Measurements from ENCODE around the gene SMAD2.

The SMAD2 gene

DNA sequence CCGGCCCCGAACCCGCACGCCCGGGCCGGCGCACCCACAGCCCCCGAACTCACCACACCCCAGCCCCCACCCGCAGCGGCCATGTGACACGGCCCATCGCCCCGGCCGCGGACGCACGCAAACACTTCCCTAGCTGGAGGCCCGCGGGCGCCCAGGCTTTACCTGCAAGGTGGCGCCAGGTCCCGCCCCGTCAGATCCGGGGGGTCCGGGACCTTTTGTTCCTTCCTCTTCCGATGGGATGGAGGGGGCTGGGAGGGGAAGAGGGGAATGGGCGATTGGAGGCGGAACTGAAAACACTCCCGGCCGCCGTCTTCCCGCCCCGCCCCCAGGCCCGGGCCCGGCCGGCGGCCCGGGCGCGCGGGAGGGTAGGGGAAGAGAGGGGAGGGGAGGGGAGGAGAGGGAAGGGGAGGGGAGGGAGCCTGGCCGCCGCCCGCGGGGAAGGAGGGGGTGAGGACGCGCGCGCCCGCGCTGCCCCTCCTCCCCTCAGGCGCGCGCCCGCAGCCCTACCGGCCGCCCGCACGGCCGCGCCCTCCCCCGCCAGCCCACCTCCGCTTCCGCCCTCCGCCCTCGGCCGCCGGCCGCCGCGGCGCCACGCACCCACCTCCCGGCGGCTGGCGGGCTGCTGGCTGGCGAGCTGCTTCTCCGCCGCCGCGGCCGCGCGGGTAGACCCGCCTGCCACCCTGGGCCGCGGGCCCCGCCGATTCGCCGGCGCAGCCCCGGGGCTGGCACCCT, at the start of gene SMAD2:
Gene SMAD2 (minus strand): TSS at position 461 of the 732 bp plus-strand sequence. CDS start 33,903 bp downstream, outside the sequence.
- Histone ChIP-seq H3K4me1 (ENCODE audit: control insufficient read depth, insufficient read depth, low read length) (no peaks in the 10 kb centered on the region; the same call in 1 of the 2 replicates), H3K27ac (ENCODE audit: low read length) (no peak within 1 kb of the TSS), H3K9me3 (ENCODE audit: control insufficient read depth, insufficient read depth, low read length) (no peaks in the 10 kb centered on the region), H3K27me3 (ENCODE audit: control insufficient read depth, insufficient read depth, low read length) (no peaks in the 10 kb centered on the region), H3K4me3 (ENCODE audit: low read length) (peak within 1 kb of the TSS; percentile 95), H3K36me3 (ENCODE audit: control insufficient read depth, insufficient read depth, low read length) (no peaks in the 10 kb centered on the region)
- no CpG with 5 or more reads among the region's 93 CpGs for WGBS (ENCODE audit: insufficient coverage, insufficient read length)
- DNase-seq (ENCODE audit: low read depth, low spot score), result peak; percentile 58

DNA sequence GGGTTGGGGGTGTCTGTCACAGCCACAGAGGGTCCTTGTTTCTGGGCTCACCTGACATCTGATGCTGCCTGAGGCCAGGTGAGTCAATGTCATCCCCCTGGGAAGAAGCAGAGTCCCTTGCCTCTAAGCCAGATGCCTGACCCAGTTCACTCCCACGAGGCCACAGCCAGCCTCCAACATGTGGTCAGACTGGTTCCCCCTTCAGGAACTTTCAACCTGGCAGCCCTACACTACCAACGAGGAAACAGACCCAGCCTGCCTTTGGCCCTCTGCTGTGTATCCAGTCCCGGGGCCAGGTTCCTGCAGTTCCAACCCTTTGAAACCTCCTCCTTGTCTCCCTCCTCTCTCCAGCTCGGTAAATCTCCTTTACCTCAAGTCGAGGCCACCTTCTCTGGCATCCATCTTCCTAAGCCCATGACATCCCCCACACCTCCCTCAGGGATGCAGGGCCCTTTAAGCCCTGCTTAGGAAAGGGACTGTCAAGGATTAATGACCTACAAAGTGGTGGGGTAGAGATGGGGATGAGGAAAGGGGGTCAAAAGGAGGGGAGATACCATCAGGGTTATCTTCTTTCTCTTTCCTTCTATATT, 49.2 kb upstream of the SMAD2 start:
- WGBS (ENCODE audit: insufficient coverage, insufficient read length), result no CpG with 5 or more reads among the region's 5 CpGs
- no peak overlapping the region for H3K27ac ChIP-seq (ENCODE audit: low read length)
- 0 out of 2 replicates have a peak, but pooled peaks cover 1% of the 10 kb centered on the region for H3K9me3 ChIP-seq (ENCODE audit: control insufficient read depth, insufficient read depth, low read length)
- peaks cover 6% of the 10 kb centered on the region for H3K4me1 ChIP-seq (ENCODE audit: control insufficient read depth, insufficient read depth, low read length)
- DNase-seq (ENCODE audit: low read depth, low spot score), result no peak
- no peaks in the 10 kb centered on the region for H3K36me3 ChIP-seq (ENCODE audit: control insufficient read depth, insufficient read depth, low read length)
- no peaks in the 10 kb centered on the region for H3K27me3 ChIP-seq (ENCODE audit: control insufficient read depth, insufficient read depth, low read length)
- no peak overlapping the region for H3K4me3 ChIP-seq (ENCODE audit: low read length)

GRCh38 chr18:47978603-47979002, 48.1 kb upstream of the SMAD2 start:
- no peak overlapping the region for H3K4me3 ChIP-seq (ENCODE audit: low read length)
- DNase-seq (ENCODE audit: low read depth, low spot score), result no peak
- no CpG with 5 or more reads among the region's 1 CpG for WGBS (ENCODE audit: insufficient coverage, insufficient read length)

DNA sequence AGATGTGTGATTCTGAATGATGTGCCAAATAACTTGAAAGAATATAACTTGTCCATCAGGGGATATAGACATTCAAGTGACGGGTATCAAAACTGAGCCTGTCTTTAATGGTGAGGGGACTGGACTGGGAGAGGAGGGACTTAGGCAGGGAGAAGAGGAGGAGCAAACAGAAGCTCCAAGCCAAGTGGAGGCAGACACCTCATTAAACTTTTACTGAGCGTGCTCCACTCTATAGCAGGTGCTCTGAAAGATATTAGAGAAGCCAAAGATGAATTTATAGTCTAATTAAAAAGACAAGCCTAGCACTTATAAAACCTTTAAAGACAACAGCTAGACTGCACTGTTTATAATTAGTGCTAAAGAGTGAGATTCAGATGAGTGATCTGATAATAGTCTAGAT, 47.7 kb upstream of the SMAD2 start:
- Histone ChIP-seq H3K36me3 (ENCODE audit: control insufficient read depth, insufficient read depth, low read length) (no peaks in the 10 kb centered on the region), H3K9me3 (ENCODE audit: control insufficient read depth, insufficient read depth, low read length) (0 out of 2 replicates have a peak, but pooled peaks cover 1% of the 10 kb centered on the region), H3K27me3 (ENCODE audit: control insufficient read depth, insufficient read depth, low read length) (no peaks in the 10 kb centered on the region), H3K27ac (ENCODE audit: low read length) (no peak overlapping the region), H3K4me1 (ENCODE audit: control insufficient read depth, insufficient read depth, low read length) (peaks cover 5% of the 10 kb centered on the region), H3K4me3 (ENCODE audit: low read length) (no peak overlapping the region)
- no peak for DNase-seq (ENCODE audit: low read depth, low spot score)
- no CpG with 5 or more reads among the region's 2 CpGs for WGBS (ENCODE audit: insufficient coverage, insufficient read length)

More at GRCh38 chr18:47978603-47979002, 48.1 kb upstream of the SMAD2 start:
- H3K9me3 ChIP-seq (ENCODE audit: control insufficient read depth, insufficient read depth, low read length), result 0 out of 2 replicates have a peak, but pooled peaks cover 1% of the 10 kb centered on the region
- H3K27me3 ChIP-seq (ENCODE audit: control insufficient read depth, insufficient read depth, low read length), result no peaks in the 10 kb centered on the region
- no peak overlapping the region for H3K27ac ChIP-seq (ENCODE audit: low read length)
- H3K4me1 ChIP-seq (ENCODE audit: control insufficient read depth, insufficient read depth, low read length), result peaks cover 5% of the 10 kb centered on the region
- no peaks in the 10 kb centered on the region for H3K36me3 ChIP-seq (ENCODE audit: control insufficient read depth, insufficient read depth, low read length)

- no peaks in the 10 kb centered on the region for H3K27me3 ChIP-seq (ENCODE audit: control insufficient read depth, insufficient read depth, low read length)
- WGBS (ENCODE audit: insufficient coverage, insufficient read length), result no CpG with 5 or more reads among the region's 4 CpGs
- no peak overlapping the region for H3K27ac ChIP-seq (ENCODE audit: low read length)
- no peak overlapping the region for H3K4me3 ChIP-seq (ENCODE audit: low read length)
- DNase-seq (ENCODE audit: low read depth, low spot score), result no peak
- H3K4me1 ChIP-seq (ENCODE audit: control insufficient read depth, insufficient read depth, low read length), result peaks cover 3% of the 10 kb centered on the region; the same call in 1 of the 2 replicates
- 0 out of 2 replicates have a peak, but pooled peaks cover 1% of the 10 kb centered on the region for H3K9me3 ChIP-seq (ENCODE audit: control insufficient read depth, insufficient read depth, low read length)
- H3K36me3 ChIP-seq (ENCODE audit: control insufficient read depth, insufficient read depth, low read length), result no peaks in the 10 kb centered on the region
Measured at GRCh38 chr18:47975701-47976100, 45.2 kb upstream of the SMAD2 start.

- H3K27ac ChIP-seq (ENCODE audit: low read length), result no peak overlapping the region
- no CpG with 5 or more reads among the region's 5 CpGs for WGBS (ENCODE audit: insufficient coverage, insufficient read length)
- H3K4me1 ChIP-seq (ENCODE audit: control insufficient read depth, insufficient read depth, low read length), result peaks cover 3% of the 10 kb centered on the region; the same call in 1 of the 2 replicates
Measured at GRCh38 chr18:47975105-47975504, 44.6 kb upstream of the SMAD2 start.

GRCh38 chr18:47970664-47971531, 40.4 kb upstream of the SMAD2 start:
- H3K27ac ChIP-seq (ENCODE audit: low read length), result no peak overlapping the region
- no peak overlapping the region for H3K4me3 ChIP-seq (ENCODE audit: low read length)
- no peaks in the 10 kb centered on the region for H3K27me3 ChIP-seq (ENCODE audit: control insufficient read depth, insufficient read depth, low read length)
- H3K4me1 ChIP-seq (ENCODE audit: control insufficient read depth, insufficient read depth, low read length), result peaks cover 7% of the 10 kb centered on the region; the same call in 1 of the 2 replicates
- WGBS (ENCODE audit: insufficient coverage, insufficient read length), result no CpG with 5 or more reads among the region's 9 CpGs
- DNase-seq (ENCODE audit: low read depth, low spot score), result no peak
- no peaks in the 10 kb centered on the region; the same call in 1 of the 2 replicates for H3K9me3 ChIP-seq (ENCODE audit: control insufficient read depth, insufficient read depth, low read length)
- H3K36me3 ChIP-seq (ENCODE audit: control insufficient read depth, insufficient read depth, low read length), result no peaks in the 10 kb centered on the region

More at GRCh38 chr18:47975105-47975504, 44.6 kb upstream of the SMAD2 start:
- H3K4me3 ChIP-seq (ENCODE audit: low read length), result no peak overlapping the region
- H3K27me3 ChIP-seq (ENCODE audit: control insufficient read depth, insufficient read depth, low read length), result no peaks in the 10 kb centered on the region
- H3K9me3 ChIP-seq (ENCODE audit: control insufficient read depth, insufficient read depth, low read length), result 0 out of 2 replicates have a peak, but pooled peaks cover 1% of the 10 kb centered on the region
- no peak for DNase-seq (ENCODE audit: low read depth, low spot score)
- no peaks in the 10 kb centered on the region for H3K36me3 ChIP-seq (ENCODE audit: control insufficient read depth, insufficient read depth, low read length)

DNA sequence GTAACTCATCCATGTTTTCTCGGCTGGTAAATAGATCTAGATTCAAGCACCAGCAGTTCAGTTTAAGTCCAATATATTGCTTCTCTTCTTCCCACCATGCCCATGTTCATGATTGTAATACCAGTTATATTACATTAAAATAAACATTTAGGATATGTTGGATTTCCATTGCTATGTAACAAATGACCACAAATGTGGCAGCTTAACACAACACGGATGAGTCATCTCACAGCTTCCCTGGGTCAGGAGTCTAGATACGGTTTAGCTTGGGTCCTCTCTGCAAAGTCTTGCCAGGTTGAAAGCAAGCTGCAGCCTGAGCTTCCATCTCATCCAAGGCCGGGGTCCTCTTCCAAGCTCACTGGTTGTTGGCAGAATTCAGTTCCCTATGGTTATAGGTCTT, 39.4 kb upstream of the SMAD2 start:
- H3K27ac ChIP-seq (ENCODE audit: low read length), result no peak overlapping the region
- no peak for DNase-seq (ENCODE audit: low read depth, low spot score)
- H3K4me3 ChIP-seq (ENCODE audit: low read length), result no peak overlapping the region
- H3K4me1 ChIP-seq (ENCODE audit: control insufficient read depth, insufficient read depth, low read length), result peaks cover 4% of the 10 kb centered on the region; the same call in 1 of the 2 replicates
- WGBS (ENCODE audit: insufficient coverage, insufficient read length), result no CpG with 5 or more reads among the region's 4 CpGs
- H3K9me3 ChIP-seq (ENCODE audit: control insufficient read depth, insufficient read depth, low read length), result no peaks in the 10 kb centered on the region; the same call in 1 of the 2 replicates
- H3K36me3 ChIP-seq (ENCODE audit: control insufficient read depth, insufficient read depth, low read length), result no peaks in the 10 kb centered on the region
- H3K27me3 ChIP-seq (ENCODE audit: control insufficient read depth, insufficient read depth, low read length), result no peaks in the 10 kb centered on the region

- peaks cover 4% of the 10 kb centered on the region; the same call in 1 of the 2 replicates for H3K4me1 ChIP-seq (ENCODE audit: control insufficient read depth, insufficient read depth, low read length)
- DNase-seq (ENCODE audit: low read depth, low spot score), result no peak
- no peak overlapping the region for H3K4me3 ChIP-seq (ENCODE audit: low read length)
- H3K27ac ChIP-seq (ENCODE audit: low read length), result no peak overlapping the region
- no peaks in the 10 kb centered on the region; the same call in 1 of the 2 replicates for H3K9me3 ChIP-seq (ENCODE audit: control insufficient read depth, insufficient read depth, low read length)
- no peaks in the 10 kb centered on the region for H3K27me3 ChIP-seq (ENCODE audit: control insufficient read depth, insufficient read depth, low read length)
- WGBS (ENCODE audit: insufficient coverage, insufficient read length), result no CpG with 5 or more reads among the region's 4 CpGs
- H3K36me3 ChIP-seq (ENCODE audit: control insufficient read depth, insufficient read depth, low read length), result no peaks in the 10 kb centered on the region
Measured at GRCh38 chr18:47968721-47969120, 38.3 kb upstream of the SMAD2 start.
